Parathyroid adenoma (tissue), 2 donors: Measurements from ENCODE around the gene SLC35D3.
"Not testable (repeated sequence)": the region's sequence is repeated elsewhere in the genome, so short reads cannot be mapped to it uniquely, and the experiment has no call there.

Source experiments
- H2AFZ ChIP-seq: fragments of 300-600 bp; sonication (generic); one replicate; pipeline ENCODE4 v1.7.0; 2017; ENCODE audit warnings: antibody characterized with exemption, mild to moderate bottlenecking
- H3K27ac ChIP-seq: fragments of 300-600 bp; sonication (generic); one replicate; pipeline ENCODE4 v1.7.0; 2017
- H3K27me3 ChIP-seq: fragments of 300-600 bp; sonication (generic); one replicate; pipeline ENCODE4 v1.7.0; 2017; ENCODE audit warnings: low read length; ENCODE audit not compliant: control insufficient read depth, insufficient read depth
- H3K36me3 ChIP-seq: fragments of 300-600 bp; sonication (generic); one replicate; pipeline ENCODE4 v1.7.0; 2017; ENCODE audit warnings: low read length; ENCODE audit not compliant: control insufficient read depth, insufficient read depth
- H3K4me1 ChIP-seq: fragments of 300-600 bp; sonication (generic); one replicate; pipeline ENCODE4 v1.7.0; 2017; ENCODE audit warnings: control low read depth
- H3K4me2 ChIP-seq: fragments of 300-600 bp; sonication (generic); one replicate; pipeline ENCODE4 v1.7.0; 2017; ENCODE audit warnings: low read length
- H3K4me3 ChIP-seq: fragments of 300-600 bp; sonication (generic); one replicate; pipeline ENCODE4 v1.7.0; 2017; ENCODE audit warnings: low read depth, low read length
- H3K79me2 ChIP-seq: fragments of 300-600 bp; sonication (generic); one replicate; pipeline ENCODE4 v1.7.0; 2017; ENCODE audit warnings: control low read depth
- H3K9ac ChIP-seq: fragments of 300-600 bp; sonication (generic); one replicate; pipeline ENCODE4 v1.7.0; 2017; ENCODE audit warnings: mild to moderate bottlenecking
- H3K9me3 ChIP-seq: fragments of 300-600 bp; sonication (generic); one replicate; pipeline ENCODE4 v1.7.0; 2017; ENCODE audit warnings: low read length; ENCODE audit not compliant: control insufficient read depth
- TF ChIP-seq, protein P1 (sequence below): fragments of 300-600 bp; sonication (generic); IDR thresholded peaks from one replicate; pipeline ENCODE4 v1.7.0; 2017; ENCODE audit warnings: antibody characterized with exemption, mild to moderate bottlenecking
- donor health status: primary hyperparathyroidism.

Gene SLC35D3

DNA sequence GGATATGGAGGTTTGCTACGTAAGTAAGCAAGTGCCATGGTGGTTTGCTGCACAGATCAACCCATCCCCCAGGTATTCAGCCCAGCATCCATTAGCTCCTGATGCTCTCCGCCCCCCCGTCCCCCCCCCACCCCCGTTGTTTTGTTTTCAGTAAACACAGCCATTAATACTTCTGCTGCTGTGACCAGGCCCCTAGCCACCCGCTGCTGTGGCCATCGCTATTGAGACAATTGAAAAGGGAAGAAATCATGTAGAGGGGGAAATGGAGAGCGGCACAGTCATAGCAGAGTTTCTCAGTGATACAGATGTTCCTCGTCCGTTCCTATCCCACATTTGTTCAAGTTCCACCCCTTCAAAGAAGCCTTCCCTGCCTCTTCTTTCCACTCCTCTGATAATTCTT is 24.9 kb downstream of the SLC35D3 start:
- Histone ChIP-seq H3K36me3 (no peaks in the 10 kb centered on the region), H3K9ac (no peak overlapping the region), H3K27me3 (no peaks in the 10 kb centered on the region), H2AFZ (no peak overlapping the region), H3K27ac (no peak overlapping the region), H3K4me1 (no peaks in the 10 kb centered on the region), H3K4me3 (no peak overlapping the region), H3K79me2 (no peaks in the 10 kb centered on the region), H3K9me3 (no peaks in the 10 kb centered on the region), H3K4me2 (no peak overlapping the region)
- TF ChIP-seq, protein P1, sequence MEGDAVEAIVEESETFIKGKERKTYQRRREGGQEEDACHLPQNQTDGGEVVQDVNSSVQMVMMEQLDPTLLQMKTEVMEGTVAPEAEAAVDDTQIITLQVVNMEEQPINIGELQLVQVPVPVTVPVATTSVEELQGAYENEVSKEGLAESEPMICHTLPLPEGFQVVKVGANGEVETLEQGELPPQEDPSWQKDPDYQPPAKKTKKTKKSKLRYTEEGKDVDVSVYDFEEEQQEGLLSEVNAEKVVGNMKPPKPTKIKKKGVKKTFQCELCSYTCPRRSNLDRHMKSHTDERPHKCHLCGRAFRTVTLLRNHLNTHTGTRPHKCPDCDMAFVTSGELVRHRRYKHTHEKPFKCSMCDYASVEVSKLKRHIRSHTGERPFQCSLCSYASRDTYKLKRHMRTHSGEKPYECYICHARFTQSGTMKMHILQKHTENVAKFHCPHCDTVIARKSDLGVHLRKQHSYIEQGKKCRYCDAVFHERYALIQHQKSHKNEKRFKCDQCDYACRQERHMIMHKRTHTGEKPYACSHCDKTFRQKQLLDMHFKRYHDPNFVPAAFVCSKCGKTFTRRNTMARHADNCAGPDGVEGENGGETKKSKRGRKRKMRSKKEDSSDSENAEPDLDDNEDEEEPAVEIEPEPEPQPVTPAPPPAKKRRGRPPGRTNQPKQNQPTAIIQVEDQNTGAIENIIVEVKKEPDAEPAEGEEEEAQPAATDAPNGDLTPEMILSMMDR: no peak

DNA sequence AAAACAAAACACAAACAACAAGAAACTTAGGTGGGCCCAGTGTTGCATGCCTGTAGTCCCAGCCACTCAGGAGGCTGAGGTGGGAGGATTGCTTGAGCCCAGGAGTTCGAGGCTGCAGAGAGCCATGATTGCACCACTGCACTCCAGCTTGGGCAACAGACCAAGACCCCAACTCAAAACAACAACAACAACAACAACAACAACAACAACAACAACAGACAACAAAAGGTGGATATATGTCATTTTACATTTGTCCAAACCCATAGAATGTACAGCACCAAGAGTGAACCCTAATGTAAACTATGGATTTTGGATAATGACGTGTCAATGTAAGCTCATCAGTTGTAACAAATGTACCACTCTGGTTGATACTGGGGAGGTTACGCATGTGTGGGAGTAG is 27.9 kb downstream of the SLC35D3 start:
- H3K27me3 ChIP-seq, H3K79me2 ChIP-seq, H2AFZ ChIP-seq, H3K4me2 ChIP-seq, H3K27ac ChIP-seq, H3K9me3 ChIP-seq, H3K36me3 ChIP-seq, H3K4me3 ChIP-seq, H3K9ac ChIP-seq, H3K4me1 ChIP-seq: not testable (repeated sequence)

DNA sequence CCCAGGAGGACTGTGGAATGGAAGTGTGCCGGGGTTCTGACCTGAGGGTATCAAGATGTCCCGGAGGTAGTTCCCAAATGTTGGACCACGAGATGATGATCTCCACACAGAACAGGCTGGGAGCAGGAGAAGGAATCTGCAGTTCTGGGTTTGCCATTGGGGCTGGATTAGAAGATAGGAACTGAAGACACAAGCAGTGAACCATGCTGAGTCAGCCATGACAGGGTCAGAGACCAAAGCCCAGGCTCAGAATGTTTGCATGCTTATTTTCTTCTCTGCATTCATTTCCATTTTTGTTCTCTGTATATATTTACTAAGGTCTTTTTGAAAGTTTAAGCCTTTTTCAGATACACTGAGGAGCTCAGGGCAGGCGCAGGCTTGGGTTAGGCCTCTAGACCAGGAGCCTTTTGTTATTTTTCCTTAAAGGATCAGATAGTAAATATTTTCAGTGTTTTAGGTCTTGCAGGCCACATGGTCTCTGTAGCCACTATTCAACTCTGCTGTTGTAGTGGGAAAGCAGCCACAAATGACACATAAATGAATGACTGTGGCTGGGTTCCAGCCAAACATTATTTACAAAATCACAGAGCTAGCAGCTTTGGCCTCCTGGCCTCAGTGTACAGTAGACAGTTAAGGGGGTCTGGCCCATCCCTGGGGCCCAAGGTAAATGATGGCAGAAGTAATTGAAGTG is 28.5 kb downstream of the SLC35D3 start:
- Histone ChIP-seq H3K9ac (no peak overlapping the region), H3K27me3 (no peaks in the 10 kb centered on the region), H3K27ac (no peak overlapping the region), H2AFZ (no peak overlapping the region), H3K9me3 (no peaks in the 10 kb centered on the region), H3K4me3 (no peak overlapping the region), H3K4me2 (no peak overlapping the region), H3K4me1 (no peaks in the 10 kb centered on the region), H3K36me3 (no peaks in the 10 kb centered on the region), H3K79me2 (no peaks in the 10 kb centered on the region)
- TF ChIP-seq, protein P1: no peak

DNA sequence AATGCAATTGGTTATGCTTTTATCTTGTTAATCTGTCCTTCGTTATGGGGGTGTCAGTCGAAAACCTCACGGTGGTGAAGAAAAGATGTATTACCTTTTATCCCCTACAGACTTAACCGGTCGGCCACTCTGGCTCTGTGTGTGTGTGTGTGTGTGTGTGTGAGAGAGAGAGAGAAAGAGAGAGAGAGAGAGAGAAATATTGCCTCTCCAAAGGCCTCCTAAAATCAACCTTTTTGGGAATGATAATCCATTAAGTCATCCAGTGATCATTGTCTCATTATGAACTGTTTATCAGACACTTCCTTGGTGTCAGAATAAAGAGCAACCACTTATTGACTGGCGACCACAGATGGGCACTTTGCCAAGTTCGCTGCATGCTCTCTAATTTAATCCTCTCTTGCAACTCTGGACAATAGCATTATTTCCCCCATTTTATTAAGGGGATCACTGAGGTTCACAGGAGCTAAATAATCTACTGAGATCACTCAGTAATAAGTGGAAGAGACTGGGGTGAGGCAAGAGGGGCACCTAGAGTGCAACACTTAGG is 30.7 kb downstream of the SLC35D3 start:
- H3K27me3 ChIP-seq: no peaks in the 10 kb centered on the region
- H3K79me2 ChIP-seq: no peaks in the 10 kb centered on the region
- H2AFZ ChIP-seq: no peak overlapping the region
- H3K4me1 ChIP-seq: no peaks in the 10 kb centered on the region
- no peak overlapping the region for H3K4me3 ChIP-seq
- no peak overlapping the region for H3K27ac ChIP-seq
- no peaks in the 10 kb centered on the region for H3K36me3 ChIP-seq
- H3K9me3 ChIP-seq: no peaks in the 10 kb centered on the region
- no peak overlapping the region for H3K4me2 ChIP-seq
- TF ChIP-seq, protein P1: no peak
- H3K9ac ChIP-seq: no peak overlapping the region

DNA sequence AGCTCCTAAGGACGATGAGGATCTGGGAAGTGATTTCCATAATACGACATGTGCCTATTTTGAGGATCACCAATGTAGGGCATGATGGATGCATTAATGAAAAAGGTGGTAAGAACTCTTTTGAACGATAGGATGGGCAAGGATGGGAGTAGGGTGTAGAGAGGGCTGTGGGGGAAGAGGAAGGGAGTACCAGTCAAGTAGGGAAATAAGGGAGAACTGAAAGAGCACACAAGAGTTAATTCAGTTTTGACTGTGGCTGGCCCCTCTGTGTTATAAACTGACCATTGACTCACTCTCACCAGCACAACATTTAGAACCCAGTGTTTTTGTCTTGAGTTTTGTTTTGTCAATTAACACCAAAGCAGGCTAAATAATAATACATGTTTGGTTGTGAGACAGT is 33.0 kb downstream of the SLC35D3 start:
- Histone ChIP-seq H3K36me3 (no peaks in the 10 kb centered on the region), H2AFZ (no peak overlapping the region), H3K4me3 (no peak overlapping the region), H3K4me1 (no peaks in the 10 kb centered on the region), H3K4me2 (no peak overlapping the region), H3K9me3 (no peaks in the 10 kb centered on the region), H3K79me2 (no peaks in the 10 kb centered on the region), H3K27ac (no peak overlapping the region), H3K9ac (no peak overlapping the region), H3K27me3 (no peaks in the 10 kb centered on the region)
- TF ChIP-seq, protein P1: no peak
